Measurements from ENCODE around the gene FGFR3. TPM values are rescaled to one million over a fixed set of nuclear protein-coding genes. Genes with fewer than 3 reads are reported as not detected.

The FGFR3 gene
- total RNA-seq, 1 donor from 2014 or later: 0.64 TPM

GRCh38 chr4:1802151-1802715 is 9.1 kb downstream of the FGFR3 start:
- DNase-seq (ENCODE audit: low read depth in 2 of 2): no peak

GRCh38 chr4:1802720-1803522 is 9.8 kb downstream of the FGFR3 start:
- no peak for DNase-seq (ENCODE audit: low read depth in 2 of 2)

- DNase-seq (ENCODE audit: low read depth in 2 of 2): no peak
These were observed 10.7 kb downstream of the FGFR3 start for GRCh38 chr4:1803523-1804423.

- DNase-seq (ENCODE audit: low read depth in 2 of 2): no peak
These were observed 11.8 kb downstream of the FGFR3 start for GRCh38 chr4:1804638-1805492.

- DNase-seq (ENCODE audit: low read depth in 2 of 2): no peak
These were observed 12.6 kb downstream of the FGFR3 start for GRCh38 chr4:1805493-1806222.

GRCh38 chr4:1806223-1806564 is 13.1 kb downstream of the FGFR3 start:
- no peak for DNase-seq (ENCODE audit: low read depth in 2 of 2)

GRCh38 chr4:1806596-1807331 is 13.7 kb downstream of the FGFR3 start:
- no peak for DNase-seq (ENCODE audit: low read depth in 2 of 2)

- DNase-seq (ENCODE audit: low read depth in 2 of 2): no peak
These were observed 14.3 kb downstream of the FGFR3 start for GRCh38 chr4:1807332-1807777.

GRCh38 chr4:1808396-1808795 is 15.3 kb downstream of the FGFR3 start:
- no peak for DNase-seq (ENCODE audit: low read depth in 2 of 2)

GRCh38 chr4:1808851-1809753 is 16.0 kb downstream of the FGFR3 start:
- no peak for DNase-seq (ENCODE audit: low read depth in 2 of 2)

- DNase-seq (ENCODE audit: low read depth in 2 of 2): peak; percentile 27 to 70
These were observed 16.8 kb downstream of the FGFR3 start for GRCh38 chr4:1809754-1810502.

- DNase-seq (ENCODE audit: low read depth in 2 of 2): no peak
These were observed 17.7 kb downstream of the FGFR3 start for GRCh38 chr4:1810765-1811164.

- DNase-seq (ENCODE audit: low read depth in 2 of 2): no peak
These were observed 19.6 kb downstream of the FGFR3 start for GRCh38 chr4:1812720-1813119.

- no peak for DNase-seq (ENCODE audit: low read depth in 2 of 2)
These were observed 20.1 kb downstream of the FGFR3 start for GRCh38 chr4:1813231-1813630.

GRCh38 chr4:1813915-1814314 is 20.8 kb downstream of the FGFR3 start:
- peak in 1 of 2 donors; percentile 21 for DNase-seq (ENCODE audit: low read depth in 2 of 2)

GRCh38 chr4:1814453-1814852 is 21.4 kb downstream of the FGFR3 start:
- no peak for DNase-seq (ENCODE audit: low read depth in 2 of 2)

GRCh38 chr4:1815096-1815996 is 22.3 kb downstream of the FGFR3 start:
- DNase-seq (ENCODE audit: low read depth in 2 of 2): no peak

Measured in dermis microvascular lymphatic vessel endothelial cell (primary cell).